ENCODE data around the gene SEMA4G. TPM values are rescaled to one million over a fixed set of nuclear protein-coding genes. Genes with fewer than 3 reads are reported as not detected.
A peak's percentile ranks its signal among the peaks of the same experiment; 100 is the strongest.

The SEMA4G gene
- total RNA-seq, 2 experiments from 2014 or later, result 0.68 to 0.98 TPM

- ChIA-PET POLR2A (interaction anchor here (1.0 kb wide), 1 partner anchor 10 kb away, joined by 3 read pairs; no protein-coding TSS in a partner anchor), CTCF (interaction anchor here (0.9 to 17.1 kb wide), 3 partner anchors 9 to 25 kb away, joined by 3 to 186 read pairs (median 7); no protein-coding TSS in a partner anchor)
- Mint-ChIP-seq H3K4me1 (no peaks in the 10 kb centered on the region), H3K4me3 (no peak overlapping the region), H3K27me3 (no peaks in the 10 kb centered on the region), H3K27ac (no peak overlapping the region), H3K9me3 (no peaks in the 10 kb centered on the region), H3K36me3 (ENCODE audit: low read depth) (no peaks in the 10 kb centered on the region)
- DNase-seq, result no peak
Observed at GRCh38 chr10:101006593-101007098, 37.3 kb downstream of the SEMA4G start.

- Mint-ChIP-seq H3K4me3 (no peak overlapping the region), H3K27ac (no peak overlapping the region), H3K4me1 (no peaks in the 10 kb centered on the region), H3K9me3 (no peaks in the 10 kb centered on the region), H3K36me3 (ENCODE audit: low read depth) (no peaks in the 10 kb centered on the region), H3K27me3 (no peaks in the 10 kb centered on the region)
- POLR2A ChIA-PET, result no interaction called here
- no peak for DNase-seq
- CTCF ChIA-PET, result interaction anchor here (0.9 to 17.1 kb wide), 4 partner anchors 9 to 26 kb away, joined by 3 to 186 read pairs (median 6); no protein-coding TSS in a partner anchor
Observed at GRCh38 chr10:101007099-101007711, 37.9 kb downstream of the SEMA4G start.

GRCh38 chr10:101007915-101008822 is 38.9 kb downstream of the SEMA4G start:
- Mint-ChIP-seq H3K36me3 (ENCODE audit: low read depth) (no peaks in the 10 kb centered on the region), H3K9me3 (no peaks in the 10 kb centered on the region), H3K27me3 (peaks cover 1% of the 10 kb centered on the region)

GRCh38 chr10:101008823-101009423 is 39.6 kb downstream of the SEMA4G start:
- Mint-ChIP-seq H3K4me1 (peaks cover 12% of the 10 kb centered on the region), H3K27me3 (peaks cover 5% of the 10 kb centered on the region), H3K36me3 (ENCODE audit: low read depth) (no peaks in the 10 kb centered on the region), H3K27ac (no peak overlapping the region), H3K9me3 (no peaks in the 10 kb centered on the region), H3K4me3 (no peak overlapping the region)
- ChIA-PET CTCF (no interaction called here), POLR2A (no interaction called here)
- no peak for DNase-seq

More at GRCh38 chr10:101007915-101008822, 38.9 kb downstream of the SEMA4G start:
- no peak for DNase-seq
- H3K4me3 Mint-ChIP-seq, result no peak overlapping the region
- POLR2A ChIA-PET, result no interaction called here
- CTCF ChIA-PET, result interaction anchor here (1.1 to 17.1 kb wide), 2 partner anchors 9 to 10 kb away, joined by 5 to 186 read pairs; no protein-coding TSS in a partner anchor
- peaks cover 8% of the 10 kb centered on the region for H3K4me1 Mint-ChIP-seq
- no peak overlapping the region for H3K27ac Mint-ChIP-seq

GRCh38 chr10:101010329-101010728 is 41.0 kb downstream of the SEMA4G start:
- Mint-ChIP-seq H3K27me3 (peaks cover 12% of the 10 kb centered on the region), H3K4me3 (no peak overlapping the region), H3K9me3 (no peaks in the 10 kb centered on the region), H3K27ac (no peak overlapping the region), H3K36me3 (ENCODE audit: low read depth) (no peaks in the 10 kb centered on the region), H3K4me1 (peaks cover 19% of the 10 kb centered on the region)
- ChIA-PET POLR2A (no interaction called here), CTCF (no interaction called here)
- no peak for DNase-seq

GRCh38 chr10:101011517-101012423 is 42.5 kb downstream of the SEMA4G start:
- ChIA-PET CTCF (interaction anchor here (0.6 to 1.9 kb wide), 4 partner anchors 14 to 85 kb away, joined by 3 to 10 read pairs (median 4); partner anchors contain the start of genes PDZD7 and SFXN3), POLR2A (interaction anchor here (1.1 to 1.8 kb wide), 3 partner anchors 10 to 20 kb away, joined by 3 to 4 read pairs (median 4); partner anchors contain the start of genes LZTS2, PDZD7 and SFXN3)
- Mint-ChIP-seq H3K9me3 (no peaks in the 10 kb centered on the region), H3K36me3 (ENCODE audit: low read depth) (no peaks in the 10 kb centered on the region), H3K27ac (no peak overlapping the region), H3K27me3 (peaks cover 22% of the 10 kb centered on the region), H3K4me1 (peaks cover 20% of the 10 kb centered on the region), H3K4me3 (no peak overlapping the region)
- DNase-seq, result no peak

- Mint-ChIP-seq H3K9me3 (no peaks in the 10 kb centered on the region), H3K4me3 (no peak overlapping the region), H3K4me1 (peaks cover 20% of the 10 kb centered on the region), H3K36me3 (ENCODE audit: low read depth) (no peaks in the 10 kb centered on the region), H3K27ac (no peak overlapping the region), H3K27me3 (peaks cover 29% of the 10 kb centered on the region)
- POLR2A ChIA-PET, result interaction anchor here (1.1 to 1.8 kb wide), 3 partner anchors 11 to 19 kb away, joined by 3 to 4 read pairs (median 4); partner anchors contain the start of genes LZTS2, PDZD7 and SFXN3
- CTCF ChIA-PET, result interaction anchor here (0.9 to 1.9 kb wide), 2 partner anchors 15 to 57 kb away, joined by 3 to 10 read pairs; no protein-coding TSS in a partner anchor
- peak; percentile 79 for DNase-seq
Observed at GRCh38 chr10:101012525-101013364, 43.4 kb downstream of the SEMA4G start.

GRCh38 chr10:101013365-101013825 is 44.1 kb downstream of the SEMA4G start:
- peaks cover 31% of the 10 kb centered on the region for H3K27me3 Mint-ChIP-seq
- H3K36me3 Mint-ChIP-seq (ENCODE audit: low read depth), result no peaks in the 10 kb centered on the region
- no peak overlapping the region for H3K4me3 Mint-ChIP-seq
- peaks cover 21% of the 10 kb centered on the region for H3K4me1 Mint-ChIP-seq
- ChIA-PET POLR2A (interaction anchor here (2.2 to 4.8 kb wide), 2 partner anchors 16 to 17 kb away, joined by 17 to 25 read pairs; partner anchors contain the start of genes PDZD7 and SFXN3), CTCF (interaction anchor here (1.5 to 6.9 kb wide), 7 partner anchors 13 to 129 kb away, joined by 4 to 186 read pairs (median 8); partner anchors contain the start of genes LZTS2, PDZD7 and SFXN3)
- H3K9me3 Mint-ChIP-seq, result no peaks in the 10 kb centered on the region
- no peak for DNase-seq
- no peak overlapping the region for H3K27ac Mint-ChIP-seq

- CTCF ChIA-PET, result interaction anchor here (0.6 to 6.9 kb wide), 28 partner anchors 14 to 454 kb away, joined by 3 to 186 read pairs (median 4); partner anchors contain the start of genes LZTS2, MRPL43, PDZD7 and SEMA4G
- H3K27ac Mint-ChIP-seq, result no peak overlapping the region
- peaks cover 23% of the 10 kb centered on the region for H3K4me1 Mint-ChIP-seq
Observed at GRCh38 chr10:101014230-101014884, 45.1 kb downstream of the SEMA4G start.

GRCh38 chr10:101014966-101015581 is 45.8 kb downstream of the SEMA4G start:
- ChIA-PET POLR2A (interaction anchor here (1.4 to 4.8 kb wide), 3 partner anchors 15 to 45 kb away, joined by 3 to 25 read pairs (median 17); partner anchors contain the start of genes PDZD7 and SFXN3), CTCF (interaction anchor here (0.6 to 6.9 kb wide), 27 partner anchors 13 to 166 kb away, joined by 3 to 186 read pairs (median 4); partner anchors contain the start of genes LZTS2, MRPL43, PDZD7 and SEMA4G)
- Mint-ChIP-seq H3K36me3 (ENCODE audit: low read depth) (no peaks in the 10 kb centered on the region), H3K27me3 (peaks cover 36% of the 10 kb centered on the region), H3K9me3 (no peaks in the 10 kb centered on the region), H3K4me1 (peaks cover 24% of the 10 kb centered on the region), H3K27ac (no peak overlapping the region), H3K4me3 (no peak overlapping the region)
- DNase-seq, result no peak

More at GRCh38 chr10:101014230-101014884, 45.1 kb downstream of the SEMA4G start:
- DNase-seq, result peak; percentile 80
- Mint-ChIP-seq H3K36me3 (ENCODE audit: low read depth) (no peaks in the 10 kb centered on the region), H3K4me3 (no peak overlapping the region), H3K27me3 (peaks cover 34% of the 10 kb centered on the region), H3K9me3 (no peaks in the 10 kb centered on the region)
- POLR2A ChIA-PET, result interaction anchor here (2.2 to 4.8 kb wide), 2 partner anchors 16 to 17 kb away, joined by 17 to 25 read pairs; partner anchors contain the start of genes PDZD7 and SFXN3

Data from activated CD4-positive, alpha-beta memory T cell treated with anti-CD3 and anti-CD28 coated beads, Interleukin-2, amount 10 ng/mL, durations not matched to agents 7 days and 5 days (primary cell).